GM19351 (cell line): ENCODE data around the gene RFPL1.

Experiments used
- ATAC-seq: cut with Tn5 transposase; IDR thresholded peaks from one replicate; pipeline ENCODE4 v1.9.1; 2021; ENCODE audit warnings: mild to moderate bottlenecking, moderate library complexity; ENCODE audit not compliant: unreplicated experiment

The RFPL1 gene

DNA sequence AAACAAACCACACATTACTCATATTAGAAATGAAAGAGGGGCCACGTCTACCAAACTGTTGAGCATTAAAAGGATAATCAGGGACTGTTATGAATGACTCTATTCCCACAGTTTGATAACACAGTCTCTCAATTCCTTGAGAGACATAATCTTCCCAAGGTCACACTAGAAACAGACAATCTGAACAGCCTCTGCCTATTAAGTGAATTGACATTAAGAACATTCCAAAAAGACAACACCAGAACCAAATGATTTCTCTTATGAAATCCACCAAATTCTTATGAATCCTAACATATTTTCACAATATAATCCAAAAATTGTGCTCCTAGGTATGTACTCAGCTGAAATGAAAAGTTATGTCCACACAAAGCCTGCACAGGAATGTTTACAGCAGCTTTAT lies 4.6 kb downstream of the RFPL1 start:
- ATAC-seq: no peak

- no peak for ATAC-seq
Measured at GRCh38 chr22:29443452-29443851, 5.1 kb downstream of the RFPL1 start.

GRCh38 chr22:29443861-29444792 lies 5.7 kb downstream of the RFPL1 start:
- no peak for ATAC-seq

GRCh38 chr22:29445508-29445907 lies 7.1 kb downstream of the RFPL1 start:
- ATAC-seq: no peak

GRCh38 chr22:29447906-29448305 lies 9.5 kb downstream of the RFPL1 start:
- ATAC-seq: no peak

- no peak for ATAC-seq
Measured at GRCh38 chr22:29449296-29449875, 11.0 kb downstream of the RFPL1 start.

DNA sequence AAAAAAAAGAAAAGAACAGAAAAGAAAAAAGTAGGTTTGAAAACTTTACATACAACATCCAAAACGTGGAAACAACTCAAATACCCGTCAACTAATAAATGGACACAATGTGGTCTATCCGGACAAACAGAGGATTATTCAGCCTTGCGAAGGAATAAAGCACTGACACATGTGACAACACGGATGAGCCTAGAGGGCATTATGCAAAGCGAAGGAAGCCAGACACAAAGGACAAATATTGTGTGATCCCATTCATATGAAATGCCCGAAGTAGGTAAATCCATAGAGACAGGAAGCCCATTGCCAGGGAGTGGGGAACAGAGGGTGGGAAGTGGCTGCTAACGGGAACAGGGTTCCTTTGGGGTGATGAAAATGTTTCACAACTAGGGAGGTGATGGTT lies 11.8 kb downstream of the RFPL1 start:
- ATAC-seq: no peak

DNA sequence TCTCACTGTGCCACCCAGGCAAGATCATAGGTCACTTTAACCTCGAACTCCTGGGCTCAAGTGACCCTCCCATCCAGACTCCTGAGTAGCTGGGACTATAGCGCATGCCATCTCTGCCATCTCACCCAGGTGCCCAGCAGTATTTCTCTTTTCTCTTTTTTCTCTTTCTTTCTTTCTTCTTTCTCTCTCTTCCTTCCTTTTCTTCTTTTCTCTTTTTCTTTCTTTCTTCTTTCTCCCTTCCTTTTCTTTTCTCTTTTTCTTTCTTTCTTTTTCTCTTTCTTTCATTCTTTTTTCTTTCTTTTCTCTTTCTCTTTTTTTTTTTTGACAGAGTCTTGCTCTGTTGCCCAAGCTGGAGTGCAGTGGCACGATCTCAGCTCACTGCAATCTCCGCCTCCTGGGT lies 13.5 kb downstream of the RFPL1 start:
- ATAC-seq: no peak

DNA sequence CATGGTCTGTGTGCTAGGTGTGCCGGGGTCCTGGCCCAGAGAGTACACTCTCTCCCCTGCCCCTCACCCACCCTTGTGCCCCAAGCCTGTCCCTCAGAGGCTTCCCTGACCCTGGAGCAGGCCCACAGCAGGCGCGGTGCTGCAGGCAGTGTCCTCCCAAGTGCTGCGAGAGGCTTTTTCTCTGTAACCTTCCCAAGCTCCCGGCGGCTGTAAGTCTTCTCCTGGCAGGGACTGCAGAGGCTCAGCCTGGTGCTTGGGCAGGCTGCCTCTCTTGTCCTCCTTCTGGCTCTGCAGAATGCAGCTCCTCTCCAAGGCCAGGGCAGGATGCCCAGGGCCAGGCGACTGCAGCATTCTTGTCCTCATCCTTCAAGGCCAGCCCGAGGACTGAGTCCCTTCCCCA lies 15.9 kb downstream of the RFPL1 start:
- no peak for ATAC-seq

DNA sequence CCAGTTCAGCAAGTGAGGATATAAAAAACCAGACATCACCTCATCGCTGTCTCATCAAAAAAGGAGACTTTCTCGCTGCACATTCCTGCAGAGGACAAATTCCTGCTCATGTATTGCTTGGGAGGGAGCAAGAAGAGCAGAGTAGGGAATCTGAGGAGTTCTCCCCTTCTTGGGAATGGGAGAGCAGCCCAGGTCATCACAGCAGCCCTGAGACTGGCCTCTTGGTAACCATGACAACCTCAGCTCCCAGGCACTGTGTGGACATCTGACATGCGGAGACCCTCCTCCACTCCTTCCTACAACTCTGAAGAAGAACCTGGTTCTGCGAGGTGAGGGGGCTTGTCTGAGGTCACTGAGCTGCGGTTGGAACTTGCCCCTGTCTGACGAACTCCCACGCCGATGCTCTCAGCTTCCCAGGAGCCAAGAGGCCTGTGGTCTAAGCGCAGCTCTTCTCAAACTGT lies 17.9 kb downstream of the RFPL1 start:
- ATAC-seq: no peak

DNA sequence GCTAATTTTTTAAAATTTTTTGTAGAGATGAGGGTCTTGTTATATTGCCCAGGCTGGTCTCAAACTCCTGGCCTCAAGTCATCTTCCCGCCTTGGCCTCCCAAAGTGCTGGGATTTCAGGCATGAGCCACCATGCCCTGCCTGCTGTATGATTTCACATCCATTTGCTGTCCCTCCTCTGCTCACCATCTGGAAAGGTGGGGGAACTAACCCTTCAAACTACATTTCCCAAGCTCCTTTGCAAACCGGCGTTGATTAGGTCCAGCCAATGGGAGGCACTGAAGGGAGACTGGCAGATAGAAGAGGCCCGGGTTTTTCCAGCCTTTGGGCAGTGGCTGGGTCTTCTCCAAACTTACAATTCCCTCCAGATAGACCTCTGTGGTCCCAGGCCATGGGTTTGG lies 19.3 kb downstream of the RFPL1 start:
- peak; percentile 39 for ATAC-seq

DNA sequence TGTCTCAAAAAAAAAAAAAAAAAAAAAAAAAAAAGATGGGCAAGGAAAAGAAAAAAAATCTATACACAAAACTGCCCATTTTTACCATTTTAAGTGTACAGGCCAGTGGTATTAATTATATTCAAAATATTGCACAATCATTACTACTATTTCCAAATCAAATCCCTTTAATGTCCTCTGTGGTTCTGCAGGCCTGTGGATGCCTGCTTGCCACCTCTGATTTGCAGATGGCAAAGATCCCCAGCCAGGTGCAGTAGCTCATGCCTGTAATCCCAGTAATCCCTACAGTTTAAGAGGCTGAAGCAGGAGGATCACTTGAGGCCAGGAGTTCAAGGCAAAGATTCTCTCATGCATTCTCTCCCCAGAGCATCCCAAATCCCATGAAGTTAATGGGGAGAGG lies 20.2 kb downstream of the RFPL1 start:
- no peak for ATAC-seq

GRCh38 chr22:29459773-29460172 lies 21.4 kb downstream of the RFPL1 start:
- no peak for ATAC-seq

DNA sequence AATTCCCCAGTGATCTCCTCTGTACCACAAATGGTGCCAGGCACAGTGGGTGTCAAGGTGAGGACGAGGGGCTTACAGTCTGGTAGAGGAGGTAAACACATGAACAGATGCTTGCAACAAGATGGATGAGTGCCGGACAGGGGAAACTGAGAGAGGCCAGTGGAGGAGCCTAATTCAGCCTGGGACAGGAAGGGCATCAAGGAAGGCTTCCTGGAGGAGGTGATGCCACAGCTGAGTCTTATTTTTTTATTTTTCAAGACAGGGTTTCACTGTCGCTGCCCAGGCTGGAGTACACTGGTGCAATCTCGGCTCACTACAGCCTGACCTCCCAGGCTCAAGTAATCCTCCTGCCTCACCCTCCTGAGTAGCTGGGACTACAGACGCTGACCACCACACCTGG lies 22.9 kb downstream of the RFPL1 start:
- no peak for ATAC-seq

GRCh38 chr22:29463629-29464028 lies 25.2 kb downstream of the RFPL1 start:
- ATAC-seq: no peak

GRCh38 chr22:29464581-29464980 lies 26.2 kb downstream of the RFPL1 start:
- no peak for ATAC-seq

- ATAC-seq: no peak
Measured at GRCh38 chr22:29469755-29470154, 31.4 kb downstream of the RFPL1 start.

- ATAC-seq: no peak
Measured at GRCh38 chr22:29470159-29470855, 31.9 kb downstream of the RFPL1 start.

GRCh38 chr22:29473001-29473400 lies 34.6 kb downstream of the RFPL1 start:
- no peak for ATAC-seq

DNA sequence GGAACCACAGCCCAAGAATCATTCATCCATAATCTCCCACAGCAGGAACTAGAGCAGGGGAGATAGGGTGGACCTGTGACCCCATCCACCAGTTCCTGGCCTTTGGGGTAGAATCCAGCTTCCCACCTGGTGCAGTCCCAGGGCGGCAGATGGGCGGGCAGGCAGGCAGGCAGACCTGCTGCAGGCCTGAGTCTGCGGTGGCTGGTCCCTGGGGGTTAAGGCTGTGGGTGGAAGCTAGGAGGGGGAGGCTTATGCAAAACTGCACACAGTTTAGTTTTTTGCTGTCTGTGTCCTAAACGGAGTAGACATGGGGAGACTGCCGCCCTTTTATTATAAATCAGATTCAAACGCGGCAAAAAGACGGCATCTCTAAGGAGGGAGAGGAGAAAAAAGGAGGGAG lies 37.2 kb downstream of the RFPL1 start:
- ATAC-seq: peak; percentile 57

DNA sequence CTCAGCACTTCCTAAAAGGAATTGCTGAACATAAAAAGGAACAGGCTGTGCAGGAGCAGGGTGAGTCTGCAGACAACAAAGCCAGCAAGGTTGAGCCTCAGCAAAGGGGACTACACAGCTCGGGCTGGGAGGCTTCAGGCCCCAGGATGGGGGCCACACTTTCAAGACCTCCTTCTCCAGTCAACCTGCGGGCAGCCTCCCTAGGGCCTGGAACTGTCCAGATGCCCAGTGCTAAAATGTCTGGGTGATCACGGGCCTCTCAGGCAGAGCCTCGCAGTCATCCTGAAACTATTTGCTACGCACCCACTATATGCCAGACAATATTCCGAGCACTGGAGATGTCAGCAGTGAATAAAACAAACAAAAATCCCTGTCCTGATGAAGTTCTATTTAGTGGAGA lies 37.7 kb downstream of the RFPL1 start:
- no peak for ATAC-seq
